GM04503 (cell line): Measurements from ENCODE around the gene BTBD9.
"Not testable (repeated sequence)": the region's sequence is repeated elsewhere in the genome, so short reads cannot be mapped to it uniquely, and the experiment has no call there.

Source experiments
- DNase-seq: peaks from one replicate; pipeline ENCODE4 v3.0.0-alpha.2; 2012; ENCODE audit warnings: low read depth

Gene BTBD9

DNA sequence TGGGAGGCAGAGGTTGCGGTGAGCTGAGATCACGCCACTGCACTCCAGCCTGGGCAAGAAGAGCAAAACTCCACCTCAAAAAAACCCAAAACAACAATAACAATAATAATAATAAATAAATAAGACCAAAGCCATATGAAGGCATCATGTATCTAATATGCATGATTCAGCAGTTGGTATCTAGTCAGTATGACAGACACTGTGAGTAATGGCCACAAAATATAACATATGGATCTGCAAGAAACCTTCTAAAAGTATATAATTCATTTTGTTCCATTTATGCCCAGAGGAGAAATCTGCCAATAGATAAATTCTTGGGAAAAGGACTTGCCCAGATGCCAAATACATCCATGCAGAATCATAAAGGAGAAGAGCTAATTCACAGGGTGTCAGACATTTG is 252.3 kb downstream of the BTBD9 start:
- DNase-seq = no peak

DNA sequence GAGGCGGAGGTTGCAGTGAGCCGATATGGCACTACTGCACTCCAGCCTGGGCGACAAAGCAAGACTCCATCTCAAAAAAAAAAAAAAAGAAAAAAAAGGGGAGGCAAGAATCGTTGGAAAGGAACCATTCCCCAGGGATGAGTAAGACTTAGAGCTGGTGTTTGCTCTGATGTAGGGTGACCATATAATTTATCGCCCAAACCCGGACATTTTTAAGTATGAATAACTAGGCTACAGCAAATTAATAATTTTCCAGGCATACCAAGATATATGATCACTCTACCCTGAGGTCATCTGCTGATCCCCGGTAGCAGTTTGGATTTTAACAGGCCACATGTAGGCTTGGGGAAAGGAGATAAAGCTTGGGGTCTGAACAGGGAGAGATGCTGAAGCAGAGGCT is 260.9 kb downstream of the BTBD9 start:
- no peak for DNase-seq

DNA sequence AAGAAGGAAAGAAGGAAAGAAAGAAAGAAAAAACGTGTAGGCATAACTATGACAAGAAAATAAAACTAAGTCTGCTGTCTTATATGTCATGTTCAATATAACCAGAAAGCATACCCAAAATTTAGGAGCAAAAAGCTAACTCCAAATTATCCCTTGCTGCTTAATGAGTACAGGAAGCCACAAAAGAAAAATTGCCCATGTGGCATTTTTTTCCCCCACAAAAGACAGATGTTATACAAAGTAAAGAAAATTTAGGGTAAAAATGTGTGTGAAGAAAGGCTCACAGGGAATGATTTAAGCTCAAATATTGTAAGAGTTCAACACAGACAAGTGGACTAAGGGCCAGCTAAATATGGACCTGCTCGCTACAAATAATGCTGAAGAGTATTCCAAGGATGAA is 263.8 kb downstream of the BTBD9 start:
- no peak for DNase-seq

DNA sequence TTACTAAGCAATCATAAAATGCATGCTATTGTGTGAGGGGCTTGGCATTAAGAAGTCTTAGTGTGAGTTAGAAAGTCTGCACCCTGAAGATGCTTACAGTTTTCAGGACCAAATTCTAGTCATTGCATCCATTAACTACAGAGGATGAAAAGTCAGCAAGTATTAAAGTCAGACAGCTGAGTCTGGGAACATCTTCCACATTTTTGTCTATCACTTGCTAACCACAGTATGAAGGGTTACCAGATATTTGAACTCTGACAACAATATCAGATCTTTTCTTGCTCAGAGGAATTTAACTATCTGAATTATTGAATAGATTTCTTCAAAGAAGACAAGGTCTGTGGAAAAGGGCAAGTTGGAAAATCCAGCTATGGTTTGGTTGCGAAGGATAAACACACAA is 264.4 kb downstream of the BTBD9 start:
- DNase-seq = no peak

DNA sequence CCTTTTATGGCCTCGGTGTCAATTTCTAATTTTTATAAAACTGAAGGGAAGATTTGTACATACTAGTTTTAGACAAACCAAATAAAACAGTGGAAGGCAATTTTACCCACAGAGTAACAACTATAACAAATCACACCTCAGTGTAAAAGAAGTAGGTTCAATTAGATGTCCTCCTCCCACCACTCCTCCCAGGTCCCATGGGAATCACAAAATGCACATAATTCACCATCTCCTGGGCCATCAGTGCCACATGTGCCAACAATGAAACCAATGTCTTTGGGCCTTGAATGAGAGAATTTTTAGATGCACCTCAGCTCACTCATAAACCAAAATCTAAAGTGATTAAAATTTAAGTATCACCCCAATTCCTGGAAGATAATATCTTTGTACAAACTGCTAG is 267.8 kb downstream of the BTBD9 start:
- DNase-seq = no peak

DNA sequence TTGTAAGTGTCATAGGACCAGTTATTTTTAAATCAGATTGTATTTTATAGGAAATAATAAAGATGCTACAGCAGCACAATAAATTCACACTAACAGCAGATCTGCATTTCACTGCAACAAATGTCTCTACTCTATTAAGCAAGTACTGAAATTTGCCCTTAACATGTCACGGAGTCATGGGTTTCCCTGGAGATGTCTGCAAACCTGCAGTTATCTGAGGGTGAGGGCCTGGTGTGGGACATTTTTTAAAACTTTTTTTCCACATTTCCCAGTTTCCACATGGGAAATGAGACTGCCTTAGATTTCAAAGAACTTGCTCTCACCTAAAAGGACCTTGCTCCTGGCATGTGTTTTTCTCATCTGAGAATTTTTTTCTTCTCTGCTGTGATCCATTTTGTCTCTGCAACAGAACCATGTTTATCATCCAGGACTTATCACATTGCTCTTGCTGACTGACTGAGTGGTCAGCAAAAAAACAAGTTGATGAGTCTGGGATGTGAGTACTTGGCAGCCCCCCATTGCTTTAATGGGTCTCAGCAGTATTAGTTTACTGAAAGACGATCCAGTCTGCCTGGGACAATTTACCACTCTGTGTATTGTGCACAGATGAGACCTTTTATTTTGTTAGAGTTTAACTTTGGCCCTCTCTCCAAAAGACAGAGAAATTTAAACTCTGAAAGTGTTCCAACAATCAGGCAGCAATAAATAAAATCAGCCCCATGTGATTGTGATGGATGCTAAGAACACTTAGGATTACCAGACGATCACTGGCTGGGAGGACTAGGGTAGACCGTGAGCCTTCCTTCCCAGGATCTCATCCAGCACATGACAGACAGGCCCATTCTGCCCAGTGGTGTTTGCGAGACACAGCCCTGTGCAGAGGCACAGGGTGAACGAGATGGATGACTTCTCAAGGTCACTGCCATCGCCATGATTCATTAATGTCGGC is 268.8 kb downstream of the BTBD9 start:
- no peak for DNase-seq

DNA sequence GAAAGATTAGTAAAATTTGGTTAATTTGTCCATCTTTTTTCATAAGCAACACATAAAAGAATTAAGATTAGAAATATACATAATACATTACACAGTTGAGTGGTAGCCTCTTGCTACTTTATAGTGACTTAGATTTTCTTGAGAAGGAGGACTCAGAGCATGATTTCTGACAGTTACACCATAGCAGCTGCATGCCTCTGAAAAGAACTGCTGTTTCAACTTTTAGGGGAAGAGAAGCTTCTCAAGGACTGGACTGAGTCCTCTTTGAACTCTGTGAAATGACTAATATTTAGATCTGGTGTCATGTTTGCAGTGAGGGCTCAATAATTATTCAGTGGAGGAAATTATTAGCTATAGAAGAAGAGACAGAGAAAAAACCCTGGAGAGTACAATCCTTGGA is 272.5 kb downstream of the BTBD9 start:
- no peak for DNase-seq

DNA sequence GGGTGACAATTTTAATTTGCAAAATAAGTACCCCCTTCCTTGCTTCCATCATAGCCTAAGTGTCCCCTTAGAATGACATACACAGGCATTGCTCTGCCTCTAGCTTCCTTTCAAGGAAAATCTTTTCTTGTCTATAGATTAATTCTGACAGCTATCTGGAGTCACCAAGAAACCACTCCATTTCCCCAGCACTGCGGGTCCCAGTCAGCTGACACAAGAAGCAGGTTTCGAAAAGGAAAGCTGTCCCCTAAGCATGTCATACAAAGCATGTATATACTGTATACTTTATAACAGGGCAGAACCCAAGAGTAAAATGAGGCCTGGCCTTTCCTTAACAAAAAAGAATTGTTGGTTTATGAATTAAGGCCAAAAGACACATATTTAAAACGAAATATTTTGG is 273.5 kb downstream of the BTBD9 start:
- no peak for DNase-seq

DNA sequence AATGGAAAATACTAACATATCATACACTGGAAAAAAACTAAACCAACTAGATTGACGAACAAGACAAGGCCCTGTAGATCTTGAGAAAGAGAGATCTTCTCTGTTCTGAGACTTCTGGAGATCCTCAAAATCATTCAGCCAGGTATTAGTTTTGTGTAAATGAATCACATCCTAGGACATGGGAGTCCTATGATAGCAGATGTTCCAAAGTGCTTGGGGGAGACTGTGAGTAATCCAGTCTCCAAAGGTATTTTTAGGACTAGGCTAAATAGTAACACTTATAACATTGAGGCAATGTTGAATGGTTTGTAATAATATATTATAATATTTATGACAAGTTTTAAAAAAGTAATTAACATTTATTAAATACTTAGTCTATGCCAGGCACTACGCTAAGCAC is 275.0 kb downstream of the BTBD9 start:
- DNase-seq = no peak

DNA sequence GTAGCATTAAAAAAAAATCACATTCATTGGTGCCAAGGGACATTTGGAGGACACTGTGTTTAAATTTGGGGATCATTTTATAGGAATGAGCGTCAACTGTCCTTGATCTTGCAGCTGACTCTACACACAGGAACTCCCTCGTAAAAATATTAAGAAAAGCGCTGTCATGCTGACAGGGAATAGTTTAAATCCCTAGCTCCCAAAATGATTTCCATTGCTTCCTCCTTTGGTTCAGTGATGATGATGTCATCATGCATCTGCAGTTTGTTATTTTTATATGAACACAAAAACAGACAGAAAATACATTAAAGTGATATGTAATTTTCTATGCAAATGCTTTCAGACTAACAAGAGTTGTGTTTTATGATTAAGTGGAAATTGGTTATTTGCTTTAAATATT is 275.6 kb downstream of the BTBD9 start:
- no peak for DNase-seq

DNA sequence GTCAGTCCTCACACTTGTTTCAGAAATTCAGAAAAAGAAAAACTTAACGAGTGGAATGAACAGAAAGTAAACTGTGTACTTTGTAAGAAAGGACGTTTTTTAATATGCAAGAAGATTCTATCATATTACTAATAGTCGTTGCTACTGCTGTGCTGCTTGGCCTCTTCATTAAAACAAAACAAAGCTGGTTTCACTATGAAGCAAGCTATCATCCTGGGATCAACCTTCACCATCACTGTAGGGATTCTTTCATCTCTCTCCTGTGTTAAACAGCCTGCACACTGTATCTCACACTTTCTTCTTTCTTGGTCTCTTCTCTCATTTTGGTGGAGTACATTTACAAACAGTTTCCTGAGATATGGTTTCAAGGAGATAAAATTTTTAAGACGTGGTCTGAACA is 284.2 kb downstream of the BTBD9 start:
- DNase-seq = no peak

DNA sequence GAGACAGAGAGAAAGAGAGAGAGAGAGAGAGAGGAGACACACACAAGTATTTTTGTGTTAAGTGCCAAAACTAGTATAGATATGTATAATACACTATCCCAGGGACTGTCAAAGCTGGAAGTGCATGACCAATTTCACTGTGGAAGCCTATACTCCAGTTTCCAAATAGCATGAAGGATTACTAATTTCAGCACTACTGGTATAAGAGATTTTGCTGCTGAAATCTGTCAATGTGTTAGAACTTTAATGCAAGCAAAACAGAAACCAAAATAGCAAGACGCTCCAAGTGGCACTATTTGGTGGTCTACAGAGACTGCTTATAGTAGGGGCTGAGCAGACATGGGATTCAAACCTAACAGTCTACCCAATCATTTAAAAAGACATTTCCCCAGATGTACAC is 284.8 kb downstream of the BTBD9 start:
- DNase-seq = no peak

DNA sequence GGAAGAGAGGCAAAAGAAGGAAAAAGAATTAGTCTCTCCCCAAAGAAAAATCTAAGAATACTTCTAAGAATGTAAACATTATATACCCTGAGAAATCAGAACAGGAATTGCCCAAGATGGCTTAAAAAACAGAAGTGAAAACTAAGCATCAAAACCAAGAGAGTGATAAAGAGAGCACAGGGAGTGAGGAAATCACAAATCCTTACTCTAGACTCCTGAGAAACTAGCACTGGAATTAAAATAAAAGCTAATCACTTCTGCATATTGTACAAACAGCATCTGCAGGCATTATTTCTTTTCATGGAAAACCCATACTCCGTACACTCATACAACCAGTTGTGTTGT is 285.7 kb downstream of the BTBD9 start:
- no peak for DNase-seq

DNA sequence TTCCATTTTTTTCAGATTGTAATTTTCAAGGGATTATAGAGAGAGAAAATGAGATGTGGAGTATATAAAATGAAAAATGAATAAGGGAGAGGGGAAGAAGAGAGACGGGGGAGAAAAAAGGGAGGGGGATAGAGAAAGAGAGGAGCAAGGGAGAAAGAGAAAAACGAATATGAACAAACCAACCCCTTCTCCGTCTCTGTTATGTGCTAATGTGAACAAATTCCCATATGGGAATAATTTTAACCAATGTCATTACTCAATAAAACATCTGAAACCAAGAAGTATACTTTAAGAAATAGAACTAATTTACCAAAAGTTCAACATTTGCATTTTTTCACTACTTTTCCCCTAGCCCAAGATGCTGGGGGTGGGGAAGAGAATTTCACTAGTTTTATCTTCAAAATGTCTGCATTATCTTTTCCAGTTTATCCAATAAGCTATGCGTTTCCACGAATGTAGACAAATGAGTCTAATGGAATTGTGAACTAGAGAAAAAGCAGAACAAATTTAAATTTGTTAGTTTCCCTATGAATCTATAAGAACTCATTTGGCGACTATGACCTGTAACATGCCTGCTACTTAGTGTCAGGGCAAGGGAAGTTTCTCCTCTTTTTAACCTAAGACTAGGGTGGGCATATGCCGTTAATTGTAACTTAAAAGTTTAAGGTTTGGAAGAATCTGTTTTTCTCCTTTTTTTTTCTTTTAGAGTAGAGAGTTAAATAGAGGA is 286.3 kb downstream of the BTBD9 start:
- no peak for DNase-seq

DNA sequence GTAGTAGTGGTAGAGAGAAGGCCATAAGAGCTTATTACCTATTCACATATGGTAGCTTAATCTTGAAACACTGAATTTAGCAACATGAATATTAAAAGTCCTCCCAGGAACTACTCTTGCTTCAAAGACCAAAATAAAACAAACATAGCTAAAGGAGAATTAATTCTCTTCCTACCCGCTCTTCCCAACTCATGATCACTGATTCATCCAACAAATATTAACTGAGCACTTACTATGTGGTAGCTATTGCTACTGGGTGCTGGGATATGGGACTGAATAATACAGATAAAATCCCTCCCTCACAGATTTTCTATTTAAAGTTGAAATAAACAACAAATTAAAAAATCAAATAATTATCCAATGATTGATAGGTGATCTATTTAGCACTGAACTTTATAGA is 287.1 kb downstream of the BTBD9 start:
- no peak for DNase-seq

DNA sequence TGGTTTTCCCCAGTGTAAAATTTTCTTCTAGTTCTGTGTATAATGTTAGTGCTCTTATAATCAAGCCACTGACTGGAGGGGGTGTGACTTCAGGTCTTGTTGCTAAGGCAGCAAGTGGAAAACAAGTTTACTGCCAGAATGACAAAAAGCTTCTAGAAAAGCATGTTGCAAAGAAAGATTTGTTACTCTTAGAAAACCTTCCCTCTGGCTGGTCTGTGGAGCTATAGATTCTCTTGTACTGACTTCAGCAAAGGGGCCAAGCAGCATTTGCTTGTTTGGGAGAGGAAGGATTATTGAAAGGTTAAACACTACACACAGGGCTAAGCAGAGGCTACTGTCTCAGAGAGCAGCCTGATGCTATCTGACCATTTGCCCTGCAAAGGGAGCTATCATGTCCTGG is 288.8 kb downstream of the BTBD9 start:
- DNase-seq = peak; percentile 55

DNA sequence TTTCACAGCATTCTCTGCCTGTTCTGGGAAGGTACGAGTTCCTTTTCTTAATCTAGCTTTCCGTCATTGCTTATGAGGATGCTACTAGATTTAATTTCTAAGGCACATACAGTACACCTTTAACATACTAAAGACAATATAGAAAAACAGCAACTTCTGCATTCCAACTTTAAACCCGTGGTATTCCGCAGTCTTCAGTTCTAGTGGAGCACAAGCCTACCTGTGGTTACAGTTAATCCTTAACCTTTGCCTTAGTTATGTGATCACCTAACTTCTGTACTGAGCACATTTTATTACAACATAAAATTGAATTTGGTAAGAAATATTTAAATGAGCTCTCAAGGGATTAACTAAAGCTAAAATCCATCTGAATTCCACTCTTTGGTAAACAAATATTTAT is 289.5 kb downstream of the BTBD9 start:
- no peak for DNase-seq

DNA sequence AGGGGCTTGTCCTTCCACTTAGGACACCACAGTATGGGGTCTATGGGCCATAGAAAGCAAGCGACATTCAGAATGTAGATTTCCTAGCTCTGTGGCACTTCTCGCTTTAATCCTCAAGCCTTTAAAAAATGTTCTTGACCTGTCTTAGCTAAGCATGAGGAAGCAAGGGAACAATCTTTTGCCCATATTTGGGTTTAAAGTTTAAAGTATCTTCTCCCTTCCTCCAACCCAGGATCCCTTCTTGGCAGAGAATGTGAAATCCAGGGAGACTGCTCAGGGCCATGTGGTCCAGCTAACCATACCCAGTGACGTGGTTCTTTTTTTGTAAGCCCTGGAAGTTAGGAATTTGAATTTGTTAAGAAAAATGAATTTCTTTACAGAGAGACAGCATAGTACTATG is 289.9 kb downstream of the BTBD9 start:
- peak; percentile 71 for DNase-seq

DNA sequence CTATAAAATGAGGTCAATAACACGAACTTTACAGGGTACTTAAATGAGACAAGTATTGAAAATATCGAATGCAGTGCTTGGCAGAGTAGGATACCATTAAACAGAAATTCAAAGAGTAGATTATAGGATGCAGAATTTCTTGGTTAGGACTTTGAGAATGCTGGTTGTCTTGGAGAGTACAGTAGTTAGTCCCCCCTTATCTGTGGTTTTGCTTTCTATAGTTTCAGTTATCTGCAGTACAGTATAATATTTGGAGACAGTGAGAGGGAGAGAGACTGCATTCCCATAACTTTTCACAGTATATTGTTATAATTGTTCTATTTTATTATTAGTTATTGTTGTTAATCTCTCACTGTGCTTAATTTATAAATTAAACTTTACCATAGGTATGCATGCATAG is 290.5 kb downstream of the BTBD9 start:
- no peak for DNase-seq

DNA sequence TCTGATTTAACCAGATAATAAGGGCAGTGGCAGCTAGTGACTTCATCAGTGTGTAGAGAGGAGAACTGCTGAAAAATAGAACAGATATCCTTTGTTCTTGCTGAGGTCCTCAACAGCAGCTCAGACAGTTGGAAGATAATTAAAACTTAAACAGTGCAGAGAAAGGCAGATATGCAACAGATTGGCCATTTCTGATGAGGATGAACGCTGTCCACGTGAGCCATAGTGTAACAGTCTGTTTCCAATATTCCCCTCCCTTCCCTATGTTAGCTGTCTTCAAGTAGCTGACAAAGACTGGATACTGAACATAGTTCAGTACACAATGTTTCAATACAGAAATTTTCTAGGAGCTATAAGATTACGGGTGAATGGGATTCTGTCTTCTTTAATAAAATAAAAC is 291.4 kb downstream of the BTBD9 start:
- no peak for DNase-seq

DNA sequence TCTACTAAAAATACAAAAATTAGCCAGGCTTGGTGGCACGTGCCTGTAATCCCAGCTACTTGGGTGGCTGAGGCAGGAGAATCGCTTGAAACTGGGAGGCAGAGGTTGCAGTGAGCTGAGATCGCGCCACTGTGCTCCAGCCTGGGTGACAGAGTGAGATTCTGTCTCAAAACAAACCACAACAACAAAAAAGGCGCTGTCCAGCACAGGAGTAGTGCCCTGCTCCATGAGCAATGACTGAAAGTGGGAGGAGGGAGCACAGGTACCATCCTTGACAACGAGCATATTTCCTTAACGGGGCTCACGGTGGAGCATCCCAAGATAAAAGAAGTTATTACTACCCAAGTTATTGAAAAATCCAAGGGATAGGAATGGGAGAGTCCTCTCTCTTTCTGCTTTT is 291.9 kb downstream of the BTBD9 start:
- not testable (repeated sequence) for DNase-seq

DNA sequence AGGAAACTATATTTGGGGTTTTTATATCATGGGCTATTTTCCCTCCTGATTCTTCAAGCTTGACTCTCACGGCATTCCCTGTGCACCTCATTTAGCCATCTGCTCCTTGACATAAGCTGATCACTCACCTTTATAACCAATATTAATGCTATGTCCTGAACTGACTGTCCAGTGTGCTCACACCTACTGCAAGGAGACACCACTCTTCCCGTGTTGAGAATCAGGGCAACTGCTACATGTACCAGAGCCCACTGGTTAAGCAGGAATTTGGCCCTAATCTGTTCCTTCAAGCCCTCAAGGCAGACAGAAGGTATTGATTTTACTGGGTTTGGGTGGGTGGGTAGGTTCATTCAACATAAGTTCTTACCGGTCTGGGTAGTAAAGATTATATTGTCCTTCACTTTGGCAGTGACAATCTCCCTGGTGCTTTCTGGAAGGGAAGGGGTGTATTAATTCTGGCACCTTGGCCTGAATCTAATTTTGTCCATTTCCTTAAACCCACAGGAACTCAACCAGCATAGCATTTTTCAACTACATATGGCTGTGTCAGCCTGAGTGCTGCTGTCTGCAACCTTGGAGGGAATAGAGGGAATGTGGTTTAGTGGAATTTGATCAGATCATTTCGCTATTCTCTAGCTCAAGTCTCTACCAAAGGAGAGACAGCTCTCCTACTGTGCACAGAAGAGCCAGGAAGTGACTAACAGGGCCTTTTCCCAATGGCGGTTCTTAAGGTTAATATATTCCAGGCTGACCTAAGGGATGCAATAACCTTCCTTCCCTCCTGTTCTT is 293.2 kb downstream of the BTBD9 start:
- peak; percentile 80 for DNase-seq

DNA sequence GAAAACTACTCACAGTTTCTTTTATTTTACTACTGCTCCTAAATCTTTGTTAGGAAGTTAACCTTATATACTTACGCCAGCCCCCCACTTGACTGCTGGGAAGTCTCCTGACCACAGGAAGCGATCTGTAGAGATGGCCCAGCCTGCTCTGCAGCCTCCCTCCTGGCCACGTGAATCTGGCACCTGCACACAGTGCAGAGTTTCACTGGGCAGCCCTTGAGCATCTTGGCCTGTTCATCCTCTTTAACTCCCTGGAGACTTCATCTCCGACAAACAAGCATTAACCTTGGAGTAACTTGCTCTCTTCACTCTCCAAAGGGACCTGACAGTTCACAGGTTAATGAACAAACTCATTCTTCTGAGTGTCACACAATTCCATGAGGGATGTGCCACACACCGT is 294.1 kb downstream of the BTBD9 start:
- no peak for DNase-seq
